ENCODE measurements around the gene TAGLN2.

DNA sequence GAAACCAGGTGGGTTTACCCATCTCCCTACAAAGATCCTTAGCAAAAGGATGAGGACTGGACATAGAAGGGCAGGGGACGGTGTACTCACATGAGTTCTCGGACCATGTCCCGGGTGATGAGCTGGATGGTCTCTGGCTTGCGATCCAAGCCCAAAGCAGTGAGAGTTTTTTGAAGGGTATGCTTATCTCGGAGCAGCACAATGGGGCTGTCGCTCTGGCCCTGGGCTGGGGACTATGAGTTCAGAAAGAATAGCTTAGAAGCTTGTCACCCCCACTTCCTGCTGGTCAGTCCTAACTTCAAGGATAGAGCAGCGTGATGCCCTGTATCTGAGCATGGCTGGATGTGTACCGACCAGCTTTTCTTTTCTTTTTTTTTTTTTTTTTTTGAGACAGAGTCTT is 34.9 kb downstream of the TAGLN2 start:
- TF ChIP-seq, protein P1, sequence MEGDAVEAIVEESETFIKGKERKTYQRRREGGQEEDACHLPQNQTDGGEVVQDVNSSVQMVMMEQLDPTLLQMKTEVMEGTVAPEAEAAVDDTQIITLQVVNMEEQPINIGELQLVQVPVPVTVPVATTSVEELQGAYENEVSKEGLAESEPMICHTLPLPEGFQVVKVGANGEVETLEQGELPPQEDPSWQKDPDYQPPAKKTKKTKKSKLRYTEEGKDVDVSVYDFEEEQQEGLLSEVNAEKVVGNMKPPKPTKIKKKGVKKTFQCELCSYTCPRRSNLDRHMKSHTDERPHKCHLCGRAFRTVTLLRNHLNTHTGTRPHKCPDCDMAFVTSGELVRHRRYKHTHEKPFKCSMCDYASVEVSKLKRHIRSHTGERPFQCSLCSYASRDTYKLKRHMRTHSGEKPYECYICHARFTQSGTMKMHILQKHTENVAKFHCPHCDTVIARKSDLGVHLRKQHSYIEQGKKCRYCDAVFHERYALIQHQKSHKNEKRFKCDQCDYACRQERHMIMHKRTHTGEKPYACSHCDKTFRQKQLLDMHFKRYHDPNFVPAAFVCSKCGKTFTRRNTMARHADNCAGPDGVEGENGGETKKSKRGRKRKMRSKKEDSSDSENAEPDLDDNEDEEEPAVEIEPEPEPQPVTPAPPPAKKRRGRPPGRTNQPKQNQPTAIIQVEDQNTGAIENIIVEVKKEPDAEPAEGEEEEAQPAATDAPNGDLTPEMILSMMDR (IDR thresholded peaks at IDR 0.05), result no peak
- TF ChIP-seq POLR2AphosphoS5 (IDR thresholded peaks at IDR 0.05), result no peak
